ENCODE results near the gene TAF11. TPM values are rescaled to one million over a fixed set of nuclear protein-coding genes. Genes with fewer than 3 reads are reported as not detected.

TAF11 gene
- total and polyA plus RNA-seq, 2 experiments from 2014 or later, result 23.0 to 27.1 TPM

- no peak for DNase-seq
- no peak for TF ChIP-seq EZH2 (IDR thresholded peaks at IDR 0.05; ENCODE audit: insufficient read depth, poor library complexity, severe bottlenecking)
- no peak for TF ChIP-seq EZH2phosphoT487 (IDR thresholded peaks at IDR 0.05; ENCODE audit: insufficient read depth, low read depth)
- peaks cover 21% of the 10 kb centered on the region for H3K4me1 ChIP-seq (ENCODE audit: insufficient read depth)
- H2AFZ ChIP-seq, result no peak overlapping the region
- H3K9me2 ChIP-seq (ENCODE audit: insufficient read depth), result no peaks in the 10 kb centered on the region
- no peaks in the 10 kb centered on the region for H3K36me3 ChIP-seq (ENCODE audit: low read depth)
- WGBS, 2 experiments (ENCODE audit: low coverage in 1 of 2, low lambda C conversion rate in 2 of 2, missing lambda C conversion rate in 2 of 2), result 87 to 88% methylated on average over 5 of the region's 5 CpGs
- H3K4me2 ChIP-seq (ENCODE audit: unreplicated experiment), result no peak overlapping the region
- H3K9me3 ChIP-seq (ENCODE audit: low read depth), result no peaks in the 10 kb centered on the region
- H3K9ac ChIP-seq, result no peak overlapping the region
- peaks cover 9% of the 10 kb centered on the region; the same call in 1 of the 2 replicates for H3F3A ChIP-seq (ENCODE audit: insufficient read depth)
- no peak overlapping the region for H3K27ac ChIP-seq
- in situ Hi-C loops (cut with MboI), result no loop called here
- H3K27me3 ChIP-seq (replicated peaks; ENCODE audit: insufficient read depth), result no peaks in the 10 kb centered on the region
- H3K4me3 ChIP-seq, result no peak overlapping the region
- H3K79me2 ChIP-seq (ENCODE audit: insufficient read depth), result peaks cover 36% of the 10 kb centered on the region
- peaks cover 5% of the 10 kb centered on the region for H4K20me1 ChIP-seq (ENCODE audit: insufficient read depth)
Measured at GRCh38 chr6:34911822-34912221, 24.0 kb upstream of the TAF11 start.

GRCh38 chr6:34909320-34909883 is 21.6 kb upstream of the TAF11 start:
- H3K79me2 ChIP-seq (ENCODE audit: insufficient read depth), result peaks cover 56% of the 10 kb centered on the region
- peaks cover 5% of the 10 kb centered on the region for H4K20me1 ChIP-seq (ENCODE audit: insufficient read depth)
- H3K4me2 ChIP-seq (ENCODE audit: unreplicated experiment), result no peak overlapping the region
- in situ Hi-C loops (cut with MboI), result no loop called here
- peaks cover 17% of the 10 kb centered on the region for H3K4me1 ChIP-seq (ENCODE audit: insufficient read depth)
- no peak for DNase-seq
- 81 to 85% methylated on average over 6 of the region's 6 CpGs for WGBS, 2 experiments (ENCODE audit: low coverage in 1 of 2, low lambda C conversion rate in 2 of 2, missing lambda C conversion rate in 2 of 2)
- peaks cover 6% of the 10 kb centered on the region; the same call in 1 of the 2 replicates for H3F3A ChIP-seq (ENCODE audit: insufficient read depth)
- no peaks in the 10 kb centered on the region for H3K36me3 ChIP-seq (ENCODE audit: low read depth)
- H3K4me3 ChIP-seq, result no peak overlapping the region
- H3K27ac ChIP-seq, result no peak overlapping the region
- no peaks in the 10 kb centered on the region for H3K27me3 ChIP-seq (replicated peaks; ENCODE audit: insufficient read depth)
- no peaks in the 10 kb centered on the region for H3K9me3 ChIP-seq (ENCODE audit: low read depth)
- no peak overlapping the region for H3K9ac ChIP-seq
- TF ChIP-seq EZH2phosphoT487 (IDR thresholded peaks at IDR 0.05; ENCODE audit: insufficient read depth, low read depth) (no peak), EZH2 (IDR thresholded peaks at IDR 0.05; ENCODE audit: insufficient read depth, poor library complexity, severe bottlenecking) (no peak)
- H3K9me2 ChIP-seq (ENCODE audit: insufficient read depth), result no peaks in the 10 kb centered on the region
- H2AFZ ChIP-seq, result no peak overlapping the region

- no peaks in the 10 kb centered on the region for H3K9me2 ChIP-seq (ENCODE audit: insufficient read depth)
- no peak overlapping the region for H3K4me2 ChIP-seq (ENCODE audit: unreplicated experiment)
- 96 to 99% methylated on average over 3 of the region's 3 CpGs for WGBS, 2 experiments (ENCODE audit: low coverage in 1 of 2, low lambda C conversion rate in 2 of 2, missing lambda C conversion rate in 2 of 2)
- in situ Hi-C loops (cut with MboI), result no loop called here
- no peaks in the 10 kb centered on the region for H3K27me3 ChIP-seq (replicated peaks; ENCODE audit: insufficient read depth)
- no peak overlapping the region for H3K27ac ChIP-seq
- H3K36me3 ChIP-seq (ENCODE audit: low read depth), result no peaks in the 10 kb centered on the region
- no peak for DNase-seq
- H3K9me3 ChIP-seq (ENCODE audit: low read depth), result no peaks in the 10 kb centered on the region
- peaks cover 10% of the 10 kb centered on the region for H3K4me1 ChIP-seq (ENCODE audit: insufficient read depth)
- peaks cover 58% of the 10 kb centered on the region for H3K79me2 ChIP-seq (ENCODE audit: insufficient read depth)
- no peak for TF ChIP-seq EZH2phosphoT487 (IDR thresholded peaks at IDR 0.05; ENCODE audit: insufficient read depth, low read depth)
- no peak for TF ChIP-seq EZH2 (IDR thresholded peaks at IDR 0.05; ENCODE audit: insufficient read depth, poor library complexity, severe bottlenecking)
- no peak overlapping the region for H3K9ac ChIP-seq
- no peak overlapping the region for H3K4me3 ChIP-seq
- no peak overlapping the region for H2AFZ ChIP-seq
- H3F3A ChIP-seq (ENCODE audit: insufficient read depth), result 0 out of 2 replicates have a peak, but pooled peaks cover 5% of the 10 kb centered on the region
- peaks cover 5% of the 10 kb centered on the region for H4K20me1 ChIP-seq (ENCODE audit: insufficient read depth)
Measured at GRCh38 chr6:34908194-34908593, 20.4 kb upstream of the TAF11 start.

- TF ChIP-seq EZH2phosphoT487 (IDR thresholded peaks at IDR 0.05; ENCODE audit: insufficient read depth, low read depth), result no peak
- TF ChIP-seq EZH2 (IDR thresholded peaks at IDR 0.05; ENCODE audit: insufficient read depth, poor library complexity, severe bottlenecking), result no peak
- Histone ChIP-seq H3K79me2 (ENCODE audit: insufficient read depth) (peaks cover 62% of the 10 kb centered on the region), H4K20me1 (ENCODE audit: insufficient read depth) (peaks cover 5% of the 10 kb centered on the region; the same call in 1 of the 2 replicates), H3K4me3 (no peak overlapping the region), H3F3A (ENCODE audit: insufficient read depth) (no peaks in the 10 kb centered on the region), H3K9me2 (ENCODE audit: insufficient read depth) (no peaks in the 10 kb centered on the region), H3K4me2 (ENCODE audit: unreplicated experiment) (no peak overlapping the region), H3K9me3 (ENCODE audit: low read depth) (no peaks in the 10 kb centered on the region), H3K27ac (no peak overlapping the region), H2AFZ (no peak overlapping the region), H3K9ac (no peak overlapping the region), H3K27me3 (replicated peaks; ENCODE audit: insufficient read depth) (no peaks in the 10 kb centered on the region), H3K36me3 (ENCODE audit: low read depth) (no peaks in the 10 kb centered on the region), H3K4me1 (ENCODE audit: insufficient read depth) (0 out of 2 replicates have a peak, but pooled peaks cover under 1% of the 10 kb centered on the region)
- DNase-seq, result no peak
- in situ Hi-C loops (cut with MboI), result no loop called here
- 97 to 98% methylated on average over 2 of the region's 2 CpGs for WGBS, 2 experiments (ENCODE audit: low coverage in 1 of 2, low lambda C conversion rate in 2 of 2, missing lambda C conversion rate in 2 of 2)
Measured at GRCh38 chr6:34906826-34907225, 19.0 kb upstream of the TAF11 start.

Data from GM23248 (cell line).